Upper lobe of right lung (tissue), 1 donor: ENCODE measurements around the gene PEX19. TPM values are rescaled to one million over a fixed set of nuclear protein-coding genes. Genes with fewer than 3 reads are reported as not detected.

Experiments used
- ATAC-seq: fragments of 200-7000 bp; cut with Tn5 transposase; one replicate; pipeline ENCODE4 v1.9.1; 2020; ENCODE audit warnings: mild to moderate bottlenecking, moderate library complexity
- DNase-seq: peaks from one replicate; pipeline ENCODE4 v3.0.0-alpha.2; 2020
- H3K27ac ChIP-seq: fragments of 200-600 bp; one replicate; pipeline ENCODE4 v1.8.0; 2022
- H3K27me3 ChIP-seq: fragments of 200-600 bp; one replicate; pipeline ENCODE4 v1.8.0; 2022; ENCODE audit warnings: mild to moderate bottlenecking
- H3K36me3 ChIP-seq: fragments of 200-600 bp; one replicate; pipeline ENCODE4 v1.8.0; 2022
- H3K4me1 ChIP-seq: fragments of 200-600 bp; one replicate; pipeline ENCODE4 v1.8.0; 2022
- H3K4me3 ChIP-seq: fragments of 200-600 bp; one replicate; pipeline ENCODE4 v1.8.0; 2022; ENCODE audit warnings: mild to moderate bottlenecking
- H3K9me3 ChIP-seq: fragments of 200-600 bp; one replicate; pipeline ENCODE4 v1.8.0; 2022
- CTCF ChIP-seq: fragments of 200-600 bp; IDR thresholded peaks from one replicate; pipeline ENCODE4 v1.8.0; 2022; ENCODE audit warnings: antibody characterized with exemption
- intact Hi-C: fragments of 100-400 bp; cut with DNase I; formaldehyde crosslinking; loops from one replicate; pipeline ENCODE4 v1.11.0; 2022
- total RNA-seq: library from RNA; stranded (reverse); fragmentation: NEBNext Ultra II Directional; extraction: Animal tissue kit (Norgen Biotek cat#: 25700); gene quantifications from one replicate; pipeline ENCODE4 v1.2.1, GENCODE V29; 2021
- donor health status: DM: no; HTN: yes; CAD: no; lungs with severe emphysema.

Gene PEX19
- total RNA-seq, 1 donor from 2014 or later = 64.2 TPM

DNA sequence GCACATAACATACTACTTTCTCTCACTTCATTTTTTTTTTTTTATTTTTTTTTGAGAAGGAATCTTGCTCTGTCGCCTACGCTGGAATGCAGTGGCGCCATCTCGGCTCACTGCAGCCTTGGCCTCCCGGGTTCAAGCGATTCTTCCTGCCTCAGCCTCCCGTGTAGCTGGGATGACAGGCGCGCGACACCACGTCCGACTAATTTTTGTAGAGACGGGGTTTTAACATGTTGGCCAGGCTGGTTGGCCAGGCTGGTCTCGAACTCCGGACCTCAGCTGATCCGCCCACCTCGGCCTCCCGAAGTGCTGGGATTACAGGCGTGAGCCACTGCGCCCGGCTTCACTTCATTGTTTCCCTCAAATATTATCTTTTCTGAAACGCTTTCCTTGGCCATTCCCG lies 573 bp upstream of the PEX19 start:
- DNase-seq (no peak), ATAC-seq (no peak)
- peaks cover 16% of the 10 kb centered on the region for H3K4me1 ChIP-seq
- intact Hi-C loops = no loop called here
- H3K36me3 ChIP-seq = peaks cover 48% of the 10 kb centered on the region
- H3K27me3 ChIP-seq = no peaks in the 10 kb centered on the region
- no peaks in the 10 kb centered on the region for H3K9me3 ChIP-seq
- H3K4me3 ChIP-seq = peak overlapping the region; percentile 82
- TF ChIP-seq CTCF = no peak
- no peak overlapping the region for H3K27ac ChIP-seq

DNA sequence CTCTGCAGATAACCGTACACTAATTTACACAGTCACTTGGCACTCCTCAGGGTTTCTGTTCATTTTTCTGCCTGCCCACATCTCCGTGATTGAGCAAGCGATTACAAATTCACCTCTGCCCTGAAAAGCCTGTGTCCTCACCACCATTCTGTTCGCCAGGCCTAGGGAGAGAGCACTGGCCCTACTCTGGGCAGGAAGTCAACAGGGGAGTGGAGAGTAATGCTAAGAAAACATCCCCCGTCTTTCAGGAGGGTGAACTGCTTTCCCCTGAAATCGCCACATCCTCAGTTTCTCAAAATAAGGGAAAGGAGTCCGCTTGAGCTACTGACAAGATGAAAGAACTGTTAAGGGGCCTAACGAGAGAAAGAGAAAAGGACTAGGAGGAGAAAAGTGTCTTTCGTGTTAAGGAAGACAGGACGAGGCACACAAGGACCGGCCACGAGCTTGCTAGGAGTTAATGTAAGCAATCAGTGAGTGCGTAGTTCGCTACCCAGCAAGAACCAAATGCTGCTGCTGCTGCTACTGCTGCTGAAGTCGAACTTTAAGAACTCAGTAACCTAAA lies 632 bp downstream of the PEX19 start:
- peaks cover 16% of the 10 kb centered on the region for H3K4me1 ChIP-seq
- H3K27me3 ChIP-seq = no peaks in the 10 kb centered on the region
- no peaks in the 10 kb centered on the region for H3K9me3 ChIP-seq
- H3K4me3 ChIP-seq = peak overlapping the region; percentile 82
- intact Hi-C loops = no loop called here
- no peak for TF ChIP-seq CTCF
- ATAC-seq (peak; percentile 80), DNase-seq (no peak)
- H3K27ac ChIP-seq = peak overlapping the region; percentile 89
- peaks cover 48% of the 10 kb centered on the region for H3K36me3 ChIP-seq

DNA sequence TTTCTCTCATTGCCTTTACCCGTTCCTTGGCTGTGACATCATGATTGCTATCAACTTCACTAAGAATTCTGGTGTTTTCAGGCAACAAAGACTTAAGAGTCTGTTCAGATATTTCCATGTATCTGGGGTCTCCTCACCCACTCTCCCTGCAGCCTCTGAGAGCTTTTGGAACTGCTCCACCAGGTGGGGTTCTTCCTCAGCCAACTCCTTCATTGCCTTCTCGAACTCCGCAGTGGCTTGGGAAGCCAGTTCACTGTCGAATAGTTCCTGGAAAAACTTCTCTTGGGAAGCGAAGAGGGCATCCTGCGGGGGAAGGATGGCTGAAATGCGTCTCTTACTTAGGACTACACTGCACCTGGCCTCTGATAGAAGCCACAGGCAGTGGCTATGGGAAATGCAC lies 2.1 kb downstream of the PEX19 start:
- ATAC-seq (no peak), DNase-seq (no peak)
- no peak for TF ChIP-seq CTCF
- H3K4me3 ChIP-seq = no peak overlapping the region
- H3K9me3 ChIP-seq = no peaks in the 10 kb centered on the region
- no peaks in the 10 kb centered on the region for H3K27me3 ChIP-seq
- peaks cover 52% of the 10 kb centered on the region for H3K36me3 ChIP-seq
- intact Hi-C loops = no loop called here
- H3K4me1 ChIP-seq = peaks cover 16% of the 10 kb centered on the region
- H3K27ac ChIP-seq = no peak overlapping the region

GRCh38 chr1:160277987-160278386 lies 6.9 kb downstream of the PEX19 start:
- no peaks in the 10 kb centered on the region for H3K9me3 ChIP-seq
- intact Hi-C loops = no loop called here
- no peak for ATAC-seq
- H3K27ac ChIP-seq = no peak overlapping the region
- no peak for TF ChIP-seq CTCF
- H3K36me3 ChIP-seq = peaks cover 69% of the 10 kb centered on the region
- no peaks in the 10 kb centered on the region for H3K27me3 ChIP-seq
- no peak for DNase-seq
- no peak overlapping the region for H3K4me3 ChIP-seq
- H3K4me1 ChIP-seq = peaks cover under 1% of the 10 kb centered on the region

GRCh38 chr1:160277330-160277729 lies 7.6 kb downstream of the PEX19 start:
- intact Hi-C loops = no loop called here
- Histone ChIP-seq H3K27me3 (no peaks in the 10 kb centered on the region), H3K36me3 (peaks cover 62% of the 10 kb centered on the region), H3K27ac (no peak overlapping the region), H3K4me1 (no peaks in the 10 kb centered on the region), H3K4me3 (no peak overlapping the region), H3K9me3 (no peaks in the 10 kb centered on the region)
- no peak for TF ChIP-seq CTCF
- ATAC-seq = no peak
- no peak for DNase-seq

- Histone ChIP-seq H3K36me3 (no peaks in the 10 kb centered on the region), H3K4me3 (no peak overlapping the region), H3K9me3 (no peaks in the 10 kb centered on the region), H3K4me1 (no peaks in the 10 kb centered on the region), H3K27ac (no peak overlapping the region), H3K27me3 (no peaks in the 10 kb centered on the region)
- ATAC-seq = no peak
- TF ChIP-seq CTCF = no peak
- no peak for DNase-seq
- intact Hi-C loops = no loop called here
Observed at GRCh38 chr1:160271025-160271424, 13.9 kb downstream of the PEX19 start.
